Subcutaneous adipose tissue (tissue), 4 donors: Measurements from ENCODE around the gene FBXL3. TPM values are rescaled to one million over a fixed set of nuclear protein-coding genes. Genes with fewer than 3 reads are reported as not detected.

ENCODE experiments used
- total RNA-seq, 4 donors: library from RNA; depleted of rRNA; stranded (reverse); fragments of >200 nt; gene quantifications; one replicate each; pipeline ENCODE4 v1.1.0, GENCODE V29; 2016
- TF ChIP-seq, protein P1 (sequence below): fragments of 450-650 bp; IDR thresholded peaks from one replicate; pipeline ENCODE4 v1.5.1; 2016; ENCODE audit warnings: low read depth, mild to moderate bottlenecking, control low read depth, antibody characterized with exemption, moderate library complexity

Gene FBXL3
- total RNA-seq, 4 donors from 2014 or later: 86.1 to 150 (median 117) TPM

DNA sequence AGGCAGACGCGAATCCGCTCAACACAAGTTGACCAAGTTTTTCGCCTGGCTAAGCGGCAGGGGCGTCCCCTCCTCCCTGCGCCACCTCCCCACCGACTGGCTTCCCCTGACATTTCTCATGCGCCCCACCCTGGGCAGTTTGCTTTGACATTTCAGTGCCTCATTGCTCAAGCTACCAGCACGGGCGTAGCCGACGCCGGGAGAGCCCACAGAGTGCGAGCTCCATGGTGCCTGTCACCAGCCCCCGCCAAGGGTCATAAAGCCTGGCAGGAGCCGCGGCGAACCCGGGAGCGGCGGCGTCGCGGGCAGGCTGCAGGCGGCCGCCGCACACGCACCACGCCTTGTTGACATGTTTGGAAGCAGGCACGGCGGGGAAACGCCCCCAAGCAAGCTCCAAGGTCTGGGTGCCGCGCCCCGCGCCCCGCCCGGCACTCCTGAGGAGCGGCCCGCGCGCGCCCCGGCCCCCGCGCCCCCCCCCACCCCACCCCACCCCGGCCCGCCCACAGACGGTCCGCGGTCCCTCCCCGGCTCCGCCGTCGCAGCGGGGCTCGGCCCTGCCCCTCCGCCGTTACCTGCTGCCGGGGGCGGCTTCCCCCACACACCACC lies 601 bp downstream of the FBXL3 start:
- TF ChIP-seq, protein P1, sequence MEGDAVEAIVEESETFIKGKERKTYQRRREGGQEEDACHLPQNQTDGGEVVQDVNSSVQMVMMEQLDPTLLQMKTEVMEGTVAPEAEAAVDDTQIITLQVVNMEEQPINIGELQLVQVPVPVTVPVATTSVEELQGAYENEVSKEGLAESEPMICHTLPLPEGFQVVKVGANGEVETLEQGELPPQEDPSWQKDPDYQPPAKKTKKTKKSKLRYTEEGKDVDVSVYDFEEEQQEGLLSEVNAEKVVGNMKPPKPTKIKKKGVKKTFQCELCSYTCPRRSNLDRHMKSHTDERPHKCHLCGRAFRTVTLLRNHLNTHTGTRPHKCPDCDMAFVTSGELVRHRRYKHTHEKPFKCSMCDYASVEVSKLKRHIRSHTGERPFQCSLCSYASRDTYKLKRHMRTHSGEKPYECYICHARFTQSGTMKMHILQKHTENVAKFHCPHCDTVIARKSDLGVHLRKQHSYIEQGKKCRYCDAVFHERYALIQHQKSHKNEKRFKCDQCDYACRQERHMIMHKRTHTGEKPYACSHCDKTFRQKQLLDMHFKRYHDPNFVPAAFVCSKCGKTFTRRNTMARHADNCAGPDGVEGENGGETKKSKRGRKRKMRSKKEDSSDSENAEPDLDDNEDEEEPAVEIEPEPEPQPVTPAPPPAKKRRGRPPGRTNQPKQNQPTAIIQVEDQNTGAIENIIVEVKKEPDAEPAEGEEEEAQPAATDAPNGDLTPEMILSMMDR: no peak

DNA sequence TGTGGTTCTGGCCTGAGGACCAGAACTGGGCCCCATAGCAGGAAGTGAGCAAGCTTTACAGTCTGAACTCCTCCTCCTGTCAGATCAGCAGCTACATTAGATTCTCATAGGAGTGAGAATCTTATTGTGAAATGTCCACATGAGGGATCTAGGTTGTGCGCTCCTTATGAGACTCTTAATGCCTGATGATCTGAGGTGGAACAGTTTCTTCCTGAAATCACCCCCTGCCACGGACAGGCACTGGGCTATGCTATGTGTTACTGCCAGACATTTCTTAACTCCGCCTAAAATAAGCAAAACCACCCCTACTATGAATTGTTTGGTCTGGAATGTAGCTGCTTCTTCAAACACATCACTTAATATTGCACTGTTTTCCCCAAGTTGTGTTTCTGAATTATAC lies 4.6 kb downstream of the FBXL3 start:
- TF ChIP-seq, protein P1: no peak

DNA sequence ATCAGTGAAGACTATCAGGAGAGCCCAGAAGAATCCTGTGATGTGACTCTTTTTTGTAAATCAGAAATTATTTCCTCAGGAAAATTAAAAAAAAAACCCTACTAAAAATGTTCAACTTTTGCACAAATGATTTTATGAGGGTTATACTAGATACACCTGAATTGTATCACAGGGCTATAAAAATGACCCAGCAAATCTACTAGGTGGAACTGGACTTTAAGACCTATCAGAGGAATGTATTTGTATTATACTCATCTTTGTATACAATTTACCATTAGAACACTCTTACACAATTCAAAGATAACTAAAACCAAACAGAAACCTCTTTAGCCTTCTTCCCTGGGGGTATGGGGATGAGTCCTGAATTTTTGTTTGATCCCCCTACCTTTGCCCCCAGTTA lies 7.2 kb downstream of the FBXL3 start:
- TF ChIP-seq, protein P1: no peak

DNA sequence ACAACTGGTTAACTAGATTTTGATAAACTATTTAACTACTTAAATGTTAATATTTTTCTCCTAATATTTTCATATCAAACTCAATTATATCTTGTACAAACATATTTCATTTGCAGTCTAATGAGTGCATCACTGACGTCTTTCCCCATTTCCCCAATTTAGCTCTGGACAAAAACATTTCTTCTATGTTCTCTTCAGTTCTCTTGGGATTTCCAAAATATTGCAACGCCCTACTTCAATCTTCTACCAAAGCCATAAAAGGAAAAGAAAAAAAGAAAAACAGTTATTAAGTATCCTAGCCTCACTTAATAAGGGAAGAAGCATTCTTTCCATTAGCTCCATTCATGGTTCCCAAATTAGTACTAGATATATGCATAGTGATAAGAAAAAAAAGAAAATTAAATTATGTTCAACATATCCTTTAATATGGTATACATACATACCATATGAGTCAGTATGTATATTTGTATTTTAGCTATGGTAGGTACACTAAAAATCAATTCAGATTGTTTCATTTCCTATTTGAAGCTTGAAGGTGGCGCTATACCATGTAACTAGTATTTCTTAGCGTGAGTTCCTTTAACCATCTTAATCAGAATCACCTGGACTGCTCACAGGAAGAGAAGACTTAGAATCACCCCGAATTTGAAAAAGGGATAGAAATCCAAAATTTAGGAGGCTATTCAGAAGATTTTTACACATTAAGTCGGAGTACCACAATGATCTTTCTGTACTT lies 9.9 kb downstream of the FBXL3 start:
- TF ChIP-seq, protein P1: no peak

DNA sequence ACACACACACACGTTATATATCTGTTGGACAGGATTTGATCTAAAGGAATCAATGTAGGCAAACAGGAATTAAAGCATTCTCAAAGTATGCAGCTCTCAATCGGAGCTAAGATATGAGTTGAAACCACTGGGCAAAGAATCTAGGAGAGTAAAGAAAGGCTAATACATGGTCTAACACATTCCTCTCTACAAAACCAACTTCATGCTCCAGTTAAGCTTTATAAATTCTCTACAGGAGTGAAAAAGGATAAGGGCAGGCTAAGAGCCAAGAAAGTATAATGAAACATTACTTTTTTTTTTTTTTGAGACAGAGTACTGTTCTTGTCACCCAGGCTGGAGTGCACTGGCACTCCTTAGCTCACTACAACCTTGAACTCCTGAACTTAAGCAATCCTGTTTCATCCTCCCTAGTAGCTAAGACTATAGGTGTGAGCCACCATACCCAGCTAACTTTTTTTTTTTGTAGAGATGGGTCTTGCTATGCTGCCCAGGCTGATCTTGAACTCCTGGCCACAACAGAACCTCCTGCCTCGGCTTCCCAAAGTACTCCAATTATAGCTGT lies 10.6 kb downstream of the FBXL3 start:
- TF ChIP-seq, protein P1: no peak

DNA sequence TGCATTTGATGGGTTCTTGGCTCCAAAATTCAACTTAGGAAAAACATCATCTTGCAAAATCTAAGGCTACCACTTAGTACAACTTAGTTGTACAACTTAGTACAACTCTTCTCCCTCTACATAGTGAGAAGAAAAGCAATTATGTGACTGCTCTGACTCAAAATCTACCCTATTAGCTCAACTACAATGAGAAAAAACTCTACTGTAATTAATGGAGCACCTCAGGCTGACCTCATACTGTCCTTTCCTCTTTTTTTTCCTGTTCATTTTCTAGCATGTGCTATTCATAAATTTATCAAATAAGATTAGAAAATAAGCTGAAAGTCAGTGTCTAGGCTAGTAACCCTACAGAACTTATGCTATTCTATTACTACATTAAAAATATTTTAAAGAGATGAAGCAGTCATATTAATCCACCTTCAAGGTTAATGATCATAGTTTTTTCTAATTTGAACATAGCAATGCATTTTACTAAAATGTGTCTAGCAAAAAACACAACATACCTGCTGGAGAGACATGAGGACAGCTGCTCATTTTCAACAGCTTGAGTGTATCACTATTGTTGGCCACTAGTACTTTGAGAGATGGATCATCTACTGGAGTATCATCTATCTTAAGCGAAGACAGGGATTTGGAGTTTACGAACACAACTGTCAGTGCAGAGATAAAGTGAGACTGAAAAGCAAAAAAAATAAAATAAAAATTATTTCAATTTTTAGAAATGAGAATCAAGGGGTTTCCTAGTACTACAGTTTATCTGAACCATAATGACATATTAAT lies 11.9 kb downstream of the FBXL3 start:
- TF ChIP-seq, protein P1: no peak
